ENCODE data around the gene PI4K2A.
A peak's percentile ranks its signal among the peaks of the same experiment; 100 is the strongest.

Gene PI4K2A

DNA sequence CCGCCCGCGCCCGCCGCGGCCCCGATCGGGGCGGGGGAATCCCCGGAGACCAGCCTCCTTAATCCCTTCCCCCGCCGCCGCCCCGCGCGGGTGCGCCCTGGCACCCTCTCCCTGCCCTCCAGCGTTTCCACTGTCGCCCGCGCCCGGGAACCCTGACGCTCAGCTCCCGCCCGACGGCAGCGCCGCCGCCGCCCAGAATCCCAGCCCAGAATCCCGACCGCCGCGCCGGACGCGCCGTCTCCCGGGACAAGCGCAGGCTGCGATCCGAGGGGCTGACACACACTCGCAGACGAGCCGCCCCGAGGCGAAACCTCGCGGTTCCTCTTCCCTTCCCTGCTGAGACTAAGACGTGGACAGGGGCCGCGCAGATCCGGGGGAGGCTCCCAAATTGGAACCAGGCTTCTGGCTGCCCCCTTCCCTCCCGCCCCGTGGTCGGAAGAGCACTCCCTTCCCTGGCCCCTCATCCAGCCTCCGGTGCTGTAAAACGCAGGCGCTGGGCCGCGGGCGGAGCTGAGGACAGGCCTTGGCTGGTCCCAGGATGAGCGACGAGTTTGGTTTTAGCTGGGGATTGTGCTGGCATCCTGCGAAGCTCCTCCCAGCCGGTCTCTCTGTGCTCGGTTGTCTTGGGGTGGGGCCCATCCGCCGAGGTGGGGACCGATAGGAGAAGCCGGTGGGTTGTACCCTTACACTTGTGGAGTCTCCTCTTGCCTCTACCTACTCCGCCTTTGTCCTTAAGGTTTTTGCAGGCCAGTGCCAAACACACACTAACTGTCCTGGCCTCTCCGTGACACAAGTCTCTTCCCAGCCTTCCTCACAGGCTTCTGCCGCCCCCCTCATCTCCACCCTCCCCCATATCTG, 74.2 kb downstream of the PI4K2A start:
- TF ChIP-seq, protein P1, sequence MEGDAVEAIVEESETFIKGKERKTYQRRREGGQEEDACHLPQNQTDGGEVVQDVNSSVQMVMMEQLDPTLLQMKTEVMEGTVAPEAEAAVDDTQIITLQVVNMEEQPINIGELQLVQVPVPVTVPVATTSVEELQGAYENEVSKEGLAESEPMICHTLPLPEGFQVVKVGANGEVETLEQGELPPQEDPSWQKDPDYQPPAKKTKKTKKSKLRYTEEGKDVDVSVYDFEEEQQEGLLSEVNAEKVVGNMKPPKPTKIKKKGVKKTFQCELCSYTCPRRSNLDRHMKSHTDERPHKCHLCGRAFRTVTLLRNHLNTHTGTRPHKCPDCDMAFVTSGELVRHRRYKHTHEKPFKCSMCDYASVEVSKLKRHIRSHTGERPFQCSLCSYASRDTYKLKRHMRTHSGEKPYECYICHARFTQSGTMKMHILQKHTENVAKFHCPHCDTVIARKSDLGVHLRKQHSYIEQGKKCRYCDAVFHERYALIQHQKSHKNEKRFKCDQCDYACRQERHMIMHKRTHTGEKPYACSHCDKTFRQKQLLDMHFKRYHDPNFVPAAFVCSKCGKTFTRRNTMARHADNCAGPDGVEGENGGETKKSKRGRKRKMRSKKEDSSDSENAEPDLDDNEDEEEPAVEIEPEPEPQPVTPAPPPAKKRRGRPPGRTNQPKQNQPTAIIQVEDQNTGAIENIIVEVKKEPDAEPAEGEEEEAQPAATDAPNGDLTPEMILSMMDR (IDR thresholded peaks at IDR 0.05; ENCODE audit: low read depth, low read length, missing control alignments): no peak
- DNase-seq (ENCODE audit: low read depth): no peak
- H3K4me3 ChIP-seq (ENCODE audit: low read depth, low read length): peak overlapping the region; percentile 67

DNA sequence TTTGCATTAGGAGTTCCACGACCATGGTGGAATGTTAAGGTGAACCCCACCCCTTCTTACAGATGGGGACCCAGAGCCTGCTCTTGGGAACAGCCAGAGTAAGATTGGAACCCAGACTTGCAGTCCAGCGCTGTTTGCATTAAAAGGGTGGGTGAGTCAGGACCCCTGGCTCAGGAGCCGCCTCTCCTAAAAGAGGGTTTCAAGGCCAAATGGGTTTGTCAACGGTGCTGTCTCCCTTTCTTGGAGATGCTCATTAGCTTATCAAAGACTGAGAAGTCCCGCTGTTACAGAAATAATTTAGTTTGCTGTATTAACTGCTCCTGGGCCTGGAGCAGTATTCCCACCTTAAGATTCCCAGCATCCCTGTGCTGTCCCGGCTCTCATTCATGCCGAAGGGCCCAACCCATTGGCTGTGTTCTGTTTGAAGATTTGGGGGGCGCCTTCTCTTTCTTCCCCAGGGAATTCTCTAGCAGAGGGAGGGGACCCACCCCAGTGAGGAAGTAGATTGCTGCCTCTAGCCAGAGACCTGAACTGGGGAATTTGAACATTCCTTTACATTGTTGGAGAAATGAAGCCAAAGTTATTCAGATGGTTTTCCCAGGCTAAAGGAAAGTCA, 74.9 kb downstream of the PI4K2A start:
- no peak overlapping the region for H3K4me3 ChIP-seq (ENCODE audit: low read depth, low read length)
- TF ChIP-seq, protein P1 (IDR thresholded peaks at IDR 0.05; ENCODE audit: low read depth, low read length, missing control alignments): no peak
- DNase-seq (ENCODE audit: low read depth): no peak

DNA sequence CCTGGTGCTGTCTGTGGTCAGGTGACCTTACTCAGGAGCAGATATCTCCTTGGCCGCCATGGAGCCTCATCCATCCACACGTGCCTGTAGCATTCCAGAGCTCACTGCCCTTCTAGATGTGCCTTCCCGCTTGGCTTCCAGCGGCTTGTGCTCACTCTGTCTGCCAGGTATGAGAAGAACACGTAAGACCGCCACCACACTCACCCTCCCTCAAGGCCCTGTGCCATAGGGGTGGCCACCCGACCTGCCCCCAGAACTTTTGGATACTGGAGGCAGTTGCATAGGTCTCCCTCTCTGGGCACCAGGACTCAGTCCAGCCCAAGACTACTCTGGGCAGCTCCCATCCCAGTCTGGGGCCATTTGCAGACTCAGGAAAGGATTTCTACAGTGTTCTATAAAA, 77.2 kb downstream of the PI4K2A start:
- DNase-seq (ENCODE audit: low read depth): no peak
- TF ChIP-seq, protein P1 (IDR thresholded peaks at IDR 0.05; ENCODE audit: low read depth, low read length, missing control alignments): no peak
- H3K4me3 ChIP-seq (ENCODE audit: low read depth, low read length): no peak overlapping the region

DNA sequence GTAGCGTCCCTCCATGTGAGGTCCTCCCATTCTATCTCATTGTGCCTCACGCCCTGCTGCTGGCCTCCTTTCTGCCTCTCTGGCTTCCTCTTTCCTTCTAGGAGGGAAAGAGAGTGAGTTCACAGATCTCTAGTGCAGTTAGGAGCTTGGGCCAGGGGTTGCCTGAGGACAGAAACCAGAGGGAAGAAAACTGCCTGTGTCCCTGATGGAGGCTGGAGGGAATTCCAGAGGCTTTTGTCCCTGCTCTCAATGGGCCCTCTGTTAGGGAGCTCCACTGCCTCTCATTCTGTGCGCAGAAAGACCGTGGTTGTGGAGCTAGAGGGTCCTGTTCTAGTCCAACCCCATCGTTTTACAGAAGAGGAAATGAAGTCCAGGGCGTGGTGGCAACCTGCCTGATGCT, 77.7 kb downstream of the PI4K2A start:
- TF ChIP-seq, protein P1 (IDR thresholded peaks at IDR 0.05; ENCODE audit: low read depth, low read length, missing control alignments): no peak

DNA sequence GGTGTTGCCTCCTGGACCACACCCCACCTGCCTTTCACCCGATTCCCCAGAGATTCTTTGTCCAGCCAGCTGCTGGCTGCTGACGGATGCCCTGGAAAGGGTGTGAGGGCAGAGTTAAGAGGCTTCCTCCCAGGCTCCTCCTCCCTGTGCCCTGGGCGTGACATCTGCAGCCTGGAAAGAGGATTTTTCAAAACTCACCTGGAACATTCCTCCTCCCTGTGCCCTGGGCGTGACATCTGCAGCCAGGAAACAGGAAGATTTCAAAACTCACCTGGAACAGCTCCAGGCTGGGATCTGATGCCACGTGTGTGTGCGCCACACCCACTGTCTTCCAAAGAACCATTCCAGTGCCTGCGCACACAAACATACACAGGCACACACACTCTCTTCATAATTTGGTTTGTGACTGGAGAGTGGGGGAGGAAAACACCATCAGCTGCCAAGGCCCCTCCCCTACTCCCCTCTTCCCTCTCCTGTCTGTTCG, 78.2 kb downstream of the PI4K2A start:
- TF ChIP-seq, protein P1 (IDR thresholded peaks at IDR 0.05; ENCODE audit: low read depth, low read length, missing control alignments): no peak
- no peak overlapping the region for H3K4me3 ChIP-seq (ENCODE audit: low read depth, low read length)
- DNase-seq (ENCODE audit: low read depth): no peak

More for the DNA sequence above, 77.7 kb downstream of the PI4K2A start:
- H3K4me3 ChIP-seq (ENCODE audit: low read depth, low read length): no peak overlapping the region
- DNase-seq (ENCODE audit: low read depth): no peak

DNA sequence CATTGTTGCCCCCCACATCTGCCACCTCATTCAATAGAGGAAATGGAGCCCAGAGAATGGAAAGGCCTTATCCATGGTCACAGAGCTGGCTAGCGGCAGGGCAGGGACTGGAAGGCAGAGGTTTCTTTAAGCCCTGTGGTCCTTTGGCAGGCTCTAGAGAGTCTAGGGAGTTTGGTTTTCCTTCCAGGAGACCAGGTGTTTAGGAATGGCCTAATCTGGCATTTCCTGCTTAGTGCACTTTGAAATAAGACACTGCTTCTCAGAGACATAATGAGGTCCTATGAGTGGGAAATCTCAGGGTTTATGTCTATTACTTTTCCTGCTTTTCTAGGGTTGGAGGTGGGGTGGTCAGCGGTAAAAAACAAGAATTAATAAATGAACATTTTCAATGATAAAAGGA, 79.1 kb downstream of the PI4K2A start:
- TF ChIP-seq, protein P1 (IDR thresholded peaks at IDR 0.05; ENCODE audit: low read depth, low read length, missing control alignments): no peak
- no peak for DNase-seq (ENCODE audit: low read depth)
- no peak overlapping the region for H3K4me3 ChIP-seq (ENCODE audit: low read depth, low read length)

All from GM12864 (cell line).